GM18870 (cell line): Measurements from ENCODE around the gene SLC6A3.

Experiments used
- ATAC-seq: cut with Tn5 transposase; IDR thresholded peaks from one replicate; pipeline ENCODE4 v1.9.1; 2021; ENCODE audit warnings: moderate library complexity; ENCODE audit not compliant: unreplicated experiment

The SLC6A3 gene

GRCh38 chr5:1409381-1410110, 35.7 kb downstream of the SLC6A3 start:
- no peak for ATAC-seq

- no peak for ATAC-seq
Measured at GRCh38 chr5:1406681-1407640, 38.3 kb downstream of the SLC6A3 start.

GRCh38 chr5:1405539-1406530, 39.4 kb downstream of the SLC6A3 start:
- ATAC-seq, result no peak

GRCh38 chr5:1405121-1405520, 40.1 kb downstream of the SLC6A3 start:
- no peak for ATAC-seq

GRCh38 chr5:1404062-1404461, 41.2 kb downstream of the SLC6A3 start:
- ATAC-seq, result no peak

GRCh38 chr5:1402611-1403255, 42.5 kb downstream of the SLC6A3 start:
- ATAC-seq, result no peak

- no peak for ATAC-seq
Measured at GRCh38 chr5:1401536-1402138, 43.6 kb downstream of the SLC6A3 start.

GRCh38 chr5:1400936-1401335, 44.3 kb downstream of the SLC6A3 start:
- no peak for ATAC-seq

- no peak for ATAC-seq
Measured at GRCh38 chr5:1400211-1400855, 44.9 kb downstream of the SLC6A3 start.

GRCh38 chr5:1399737-1400136, 45.5 kb downstream of the SLC6A3 start:
- no peak for ATAC-seq

GRCh38 chr5:1396293-1396816, 48.9 kb downstream of the SLC6A3 start:
- ATAC-seq, result no peak

GRCh38 chr5:1394881-1395860, 50.1 kb downstream of the SLC6A3 start:
- ATAC-seq, result no peak

GRCh38 chr5:1393571-1394501, 51.4 kb downstream of the SLC6A3 start:
- no peak for ATAC-seq

GRCh38 chr5:1392801-1393565, 52.3 kb downstream of the SLC6A3 start:
- no peak for ATAC-seq

GRCh38 chr5:1392261-1392660, 53.0 kb downstream of the SLC6A3 start:
- no peak for ATAC-seq

- ATAC-seq, result no peak
Measured at GRCh38 chr5:1391691-1392090, 53.5 kb downstream of the SLC6A3 start.
